IMR-90 (cell line): ENCODE measurements around the gene RAD51AP2. TPM values are rescaled to one million over a fixed set of nuclear protein-coding genes. Genes with fewer than 3 reads are reported as not detected.

Experiments
- ATAC-seq: fragments of 200-7000 bp; cut with Tn5 transposase; 2 replicates; pipeline ENCODE4 v1.9.1; 2020; ENCODE audit warnings: low read depth, mild to moderate bottlenecking, moderate library complexity
- BruUV-seq: library from RNA; stranded (reverse); fragments of 400-500 nt; replicated peaks from 2 replicates; lab custom pipeline; 2021; lab: Mats Ljungman, UMichigan
- CTCF ChIA-PET: fragments of 300-600 bp; formaldehyde crosslinking; extraction: SDS; loops from one replicate; lab custom pipeline; 2021; ENCODE audit warnings: antibody characterized with exemption; lab: Yijun Ruan, JAX
- POLR2A ChIA-PET: fragments of 300-600 bp; sonication (Branson Sonifier 250); formaldehyde crosslinking; loops from one replicate; lab custom pipeline; 2022; ENCODE audit warnings: antibody characterized with exemption; ENCODE audit not compliant: unreplicated experiment; lab: Charles Lee
- DNase-seq: peaks from one replicate; pipeline ENCODE4 v3.0.0; 2013
- H2AFZ ChIP-seq: replicated peaks from 2 replicates; pipeline ENCODE3; 2013; ENCODE audit warnings: low read length, mild to moderate bottlenecking; ENCODE audit not compliant: poor library complexity
- H2AK5ac ChIP-seq: 2 replicates; pipeline ENCODE4 v1.6.1; 2013; ENCODE audit warnings: low read depth, low read length, inconsistent platforms
- H2AK9ac ChIP-seq: replicated peaks from 2 replicates; pipeline ENCODE3; 2013; ENCODE audit warnings: mild to moderate bottlenecking, low read depth, low read length, moderate library complexity; ENCODE audit not compliant: poor library complexity
- H2BK120ac ChIP-seq: 2 replicates; pipeline ENCODE4 v1.6.1; 2013; ENCODE audit warnings: low read depth, low read length, inconsistent platforms
- H2BK15ac ChIP-seq: 3 replicates; pipeline ENCODE4 v1.6.1; 2013; ENCODE audit warnings: low read depth, low read length, inconsistent platforms
- H2BK20ac ChIP-seq: 2 replicates; pipeline ENCODE4 v1.6.1; 2013; ENCODE audit warnings: low read depth, mild to moderate bottlenecking, inconsistent platforms, low read length, moderate library complexity
- H2BK5ac ChIP-seq: 2 replicates; pipeline ENCODE4 v1.6.1; 2013; ENCODE audit warnings: mild to moderate bottlenecking, low read depth, low read length, inconsistent platforms; ENCODE audit not compliant: poor library complexity, severe bottlenecking
- H3K14ac ChIP-seq: replicated peaks from 2 replicates; pipeline ENCODE4 v1.6.1; 2013; ENCODE audit warnings: low read depth, low read length, inconsistent platforms
- H3K18ac ChIP-seq: 2 replicates; pipeline ENCODE4 v1.6.1; 2013; ENCODE audit warnings: low read depth, low read length, control low read depth
- H3K23ac ChIP-seq: 2 replicates; pipeline ENCODE4 v1.6.1; 2013; ENCODE audit warnings: low read depth, low read length, inconsistent platforms
- H3K27ac ChIP-seq: 2 replicates; pipeline ENCODE4 v1.5.1; 2013; ENCODE audit warnings: mild to moderate bottlenecking, control low read depth, low read length; ENCODE audit not compliant: insufficient read depth
- H3K27me3 ChIP-seq: 2 replicates; pipeline ENCODE4 v1.6.1; 2013; ENCODE audit warnings: low read length; ENCODE audit not compliant: control insufficient read depth, insufficient read depth
- H3K36me3 ChIP-seq: 2 replicates; pipeline ENCODE4 v1.6.1; 2013; ENCODE audit warnings: low read length, mixed read lengths; ENCODE audit not compliant: control insufficient read depth, insufficient read depth
- H3K4ac ChIP-seq: 2 replicates; pipeline ENCODE4 v1.6.1; 2013; ENCODE audit warnings: low read depth, low read length, inconsistent platforms
- H3K4me1 ChIP-seq: 2 replicates; pipeline ENCODE4 v1.6.1; 2013; ENCODE audit warnings: low read length, mixed read lengths; ENCODE audit not compliant: control insufficient read depth, insufficient read depth
- H3K4me2 ChIP-seq: 2 replicates; pipeline ENCODE4 v1.6.1; 2013; ENCODE audit warnings: low read depth, mild to moderate bottlenecking, control low read depth, low read length, moderate library complexity
- H3K4me3 ChIP-seq: 2 replicates; pipeline ENCODE4 v1.5.1; 2013; ENCODE audit warnings: low read depth, mild to moderate bottlenecking, control low read depth, low read length, moderate library complexity; ENCODE audit not compliant: insufficient read depth
- H3K56ac ChIP-seq: 2 replicates; pipeline ENCODE4 v1.6.1; 2013; ENCODE audit warnings: low read length, inconsistent platforms; ENCODE audit not compliant: insufficient read depth; ENCODE audit errors: extremely low read depth
- H3K79me1 ChIP-seq, 2 experiments: 2 replicates each; pipeline ENCODE4 v1.6.1; 2013; ENCODE audit warnings: low read length in 2 of 2, inconsistent platforms in 1 of 2, low read depth in 1 of 2
- H3K9ac ChIP-seq: 2 replicates; pipeline ENCODE4 v1.6.1; 2013; ENCODE audit warnings: low read depth, low read length, control low read depth
- H3K9me1 ChIP-seq: 2 replicates; pipeline ENCODE4 v1.6.1; 2013; ENCODE audit warnings: low read length, inconsistent platforms; ENCODE audit not compliant: insufficient read depth
- H3K9me3 ChIP-seq: 2 replicates; pipeline ENCODE4 v1.6.1; 2013; ENCODE audit warnings: low read length; ENCODE audit not compliant: control insufficient read depth, insufficient read depth
- H4K20me1 ChIP-seq: 2 replicates; pipeline ENCODE4 v1.6.1; 2013; ENCODE audit warnings: low read length, inconsistent platforms; ENCODE audit not compliant: insufficient read depth
- H4K5ac ChIP-seq: 2 replicates; pipeline ENCODE4 v1.6.1; 2013; ENCODE audit warnings: mild to moderate bottlenecking, low read depth, low read length, control low read depth
- H4K8ac ChIP-seq, 2 experiments: 2 replicates each; pipeline ENCODE4 v1.6.1; 2013; ENCODE audit warnings: low read depth in 2 of 2, low read length in 2 of 2, control low read depth in 1 of 2, inconsistent platforms in 1 of 2
- H4K91ac ChIP-seq: 2 replicates; pipeline ENCODE4 v1.6.1; 2013; ENCODE audit warnings: low read depth, low read length, inconsistent platforms; ENCODE audit not compliant: insufficient read depth
- BHLHE40 ChIP-seq: fragments of 150-350 bp; IDR thresholded peaks from 2 replicates; pipeline ENCODE4 v1.6.1; 2016; ENCODE audit warnings: mild to moderate bottlenecking, low read depth, low read length
- CEBPB ChIP-seq: IDR thresholded peaks from 2 replicates; pipeline ENCODE4 v1.6.1; 2012; ENCODE audit warnings: low read depth, low read length, improper control_type of control experiment
- CHD1 ChIP-seq: IDR thresholded peaks from 2 replicates; pipeline ENCODE4 v1.6.1; 2012; ENCODE audit warnings: low read depth, low read length, improper control_type of control experiment
- CTCF ChIP-seq: conservative IDR thresholded peaks from 2 replicates; pipeline ENCODE4 v1.5.1; 2012; ENCODE audit warnings: mild to moderate bottlenecking, low read depth, low read length, improper control_type of control experiment
- FOS ChIP-seq: fragments of 150-350 bp; IDR thresholded peaks from 2 replicates; pipeline ENCODE4 v1.6.1; 2016; ENCODE audit warnings: low read depth, low read length
- MAFK ChIP-seq: IDR thresholded peaks from 2 replicates; pipeline ENCODE4 v1.6.1; 2012; ENCODE audit warnings: low read depth, low read length, improper control_type of control experiment
- MAZ ChIP-seq: IDR thresholded peaks from 2 replicates; pipeline ENCODE4 v1.6.1; 2012; ENCODE audit warnings: low read depth, mild to moderate bottlenecking, low read length, improper control_type of control experiment, moderate library complexity, borderline replicate concordance
- MXI1 ChIP-seq: IDR thresholded peaks from 2 replicates; pipeline ENCODE4 v1.6.1; 2012; ENCODE audit warnings: low read depth, mild to moderate bottlenecking, low read length, moderate library complexity, borderline replicate concordance
- NFE2L2 ChIP-seq: fragments of 150-350 bp; IDR thresholded peaks from 2 replicates; pipeline ENCODE4 v1.6.1; 2016; ENCODE audit warnings: low read depth, mild to moderate bottlenecking, low read length
- POLR2A ChIP-seq: IDR thresholded peaks from 2 replicates; pipeline ENCODE4 v1.6.1; 2012; ENCODE audit warnings: mild to moderate bottlenecking, low read depth, low read length
- RAD21 ChIP-seq: IDR thresholded peaks from 2 replicates; pipeline ENCODE4 v1.6.1; 2012; ENCODE audit warnings: low read length, improper control_type of control experiment
- RCOR1 ChIP-seq: IDR thresholded peaks from 2 replicates; pipeline ENCODE4 v1.6.1; 2012; ENCODE audit warnings: mild to moderate bottlenecking, low read length, improper control_type of control experiment; ENCODE audit not compliant: insufficient replicate concordance
- RFX5 ChIP-seq: IDR thresholded peaks from 2 replicates; pipeline ENCODE4 v1.8.0; 2012; ENCODE audit warnings: low read depth, mild to moderate bottlenecking, low read length, moderate library complexity
- SMC3 ChIP-seq: fragments of 150-350 bp; IDR thresholded peaks from 2 replicates; pipeline ENCODE4 v1.6.1; 2016; ENCODE audit warnings: low read depth, mild to moderate bottlenecking, antibody characterized with exemption, low read length, moderate library complexity
- USF2 ChIP-seq: fragments of 150-350 bp; IDR thresholded peaks from 2 replicates; pipeline ENCODE4 v1.6.1; 2017; ENCODE audit warnings: mild to moderate bottlenecking, antibody characterized with exemption, low read length, low read depth
- WGBS, 2 experiments: methylation state at CpG; one replicate each; pipeline versions ENCODE4 v1.1.5 to v1.1.7; 2013; ENCODE audit warnings: missing lambda C conversion rate in 2 of 2; ENCODE audit not compliant: insufficient read length in 1 of 2; ENCODE audit errors: extremely low coverage in 2 of 2; 5-methylcytosine and 5-hydroxymethylcytosine counted together
- dilution Hi-C: fragments of 300-500 bp; cut with HindIII; formaldehyde crosslinking; loops from one replicate; pipeline ENCODE4 v1.14.3; 2018; ENCODE audit warnings: low sequenced_read_pairs; ENCODE audit not compliant: unreplicated experiment
- in situ Hi-C: fragments of 300-500 bp; cut with MboI; formaldehyde crosslinking; loops from 3 replicates; pipeline ENCODE4 v1.14.3; 2019; ENCODE audit warnings: low sequenced_read_pairs, inconsistent platforms, mixed read lengths
- intact Hi-C: fragments of 100-400 bp; cut with micrococcal nuclease; formaldehyde crosslinking; loops from 2 replicates; pipeline ENCODE4 v1.10.0; 2022
- polyA plus RNA-seq, 3 experiments: library from polyadenylated mRNA; depleted of rRNA; stranded (reverse); fragments of >200 nt; gene quantifications; 2 replicates each; pipeline ENCODE4 v1.2.3, GENCODE V29; 2012; ENCODE audit warnings: low replicate concordance in 1 of 3
- total RNA-seq: library from RNA; depleted of rRNA; stranded (reverse); fragments of >200 nt; gene quantifications from 2 replicates; pipeline ENCODE4 v1.2.3, GENCODE V29; 2012
- TF ChIP-seq, protein P1 (sequence below): fragments of 150-350 bp; IDR thresholded peaks from 2 replicates; pipeline ENCODE4 v1.6.1; 2016; ENCODE audit warnings: low read depth, mild to moderate bottlenecking, low read length, moderate library complexity, borderline replicate concordance

RAD51AP2 gene
- total and polyA plus RNA-seq, 2 of the 4 experiments (the other 2 are of a cell fraction): not detected

DNA sequence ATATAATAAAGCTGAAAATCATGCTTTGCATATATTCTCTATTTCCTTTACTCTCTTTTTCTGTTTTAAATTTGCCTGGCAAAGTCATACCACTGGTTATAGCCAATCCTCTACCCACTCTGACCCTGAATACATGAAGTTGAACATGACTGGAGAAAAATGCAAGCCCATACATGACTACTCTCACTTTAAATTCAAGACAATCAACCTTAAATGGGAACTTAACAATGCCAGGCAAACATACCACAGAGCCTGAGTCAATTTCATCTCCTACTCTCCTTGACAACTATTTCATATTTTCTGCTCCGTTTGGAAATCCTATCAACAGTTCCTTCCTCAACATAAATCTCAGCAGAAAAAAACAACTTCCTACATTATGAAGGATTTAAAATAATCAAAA, 22.6 kb downstream of the RAD51AP2 start:
- no peak overlapping the region for H2BK5ac ChIP-seq
- no peak overlapping the region for H3K14ac ChIP-seq
- no peak overlapping the region for H2AK5ac ChIP-seq
- no peaks in the 10 kb centered on the region for H3K4me1 ChIP-seq
- no peak for ATAC-seq
- no peak overlapping the region for H4K5ac ChIP-seq
- no peak overlapping the region for H3K4me3 ChIP-seq
- H3K23ac ChIP-seq: no peak overlapping the region
- no peak overlapping the region for H3K18ac ChIP-seq
- no peak overlapping the region for H3K4ac ChIP-seq
- H2BK15ac ChIP-seq: no peak overlapping the region
- TF ChIP-seq SMC3: no peak
- TF ChIP-seq CHD1: no peak
- TF ChIP-seq BHLHE40: no peak
- no peak for TF ChIP-seq MAZ
- TF ChIP-seq, protein P1, sequence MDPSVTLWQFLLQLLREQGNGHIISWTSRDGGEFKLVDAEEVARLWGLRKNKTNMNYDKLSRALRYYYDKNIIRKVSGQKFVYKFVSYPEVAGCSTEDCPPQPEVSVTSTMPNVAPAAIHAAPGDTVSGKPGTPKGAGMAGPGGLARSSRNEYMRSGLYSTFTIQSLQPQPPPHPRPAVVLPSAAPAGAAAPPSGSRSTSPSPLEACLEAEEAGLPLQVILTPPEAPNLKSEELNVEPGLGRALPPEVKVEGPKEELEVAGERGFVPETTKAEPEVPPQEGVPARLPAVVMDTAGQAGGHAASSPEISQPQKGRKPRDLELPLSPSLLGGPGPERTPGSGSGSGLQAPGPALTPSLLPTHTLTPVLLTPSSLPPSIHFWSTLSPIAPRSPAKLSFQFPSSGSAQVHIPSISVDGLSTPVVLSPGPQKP: no peak
- no peak for TF ChIP-seq POLR2A
- TF ChIP-seq CEBPB: no peak
- no peak for TF ChIP-seq MAFK
- no peak for TF ChIP-seq RAD21
- no peak for TF ChIP-seq USF2
- TF ChIP-seq RFX5: no peak
- no peak for TF ChIP-seq NFE2L2
- no peak for TF ChIP-seq RCOR1
- TF ChIP-seq CTCF: no peak
- no peak for TF ChIP-seq MXI1
- TF ChIP-seq FOS: no peak
- H2AFZ ChIP-seq: no peak overlapping the region
- H4K20me1 ChIP-seq: no peaks in the 10 kb centered on the region
- dilution Hi-C loops (no loop called here), intact Hi-C loops (no loop called here), in situ Hi-C loops (no loop called here)
- no peaks in the 10 kb centered on the region for H3K9me3 ChIP-seq
- H3K56ac ChIP-seq: no peak overlapping the region
- no TSS peak for BruUV-seq
- no peak overlapping the region for H2BK120ac ChIP-seq
- H2BK20ac ChIP-seq: no peak overlapping the region
- no peaks in the 10 kb centered on the region for H3K79me1 ChIP-seq
- ChIA-PET CTCF (no interaction called here), POLR2A (no interaction called here)
- H3K9ac ChIP-seq: no peak overlapping the region
- DNase-seq: no peak
- no peak overlapping the region for H4K8ac ChIP-seq
- no peak overlapping the region for H3K4me2 ChIP-seq
- no peak overlapping the region for H3K27ac ChIP-seq
- H2AK9ac ChIP-seq: no peak overlapping the region
- H3K9me1 ChIP-seq: no peaks in the 10 kb centered on the region
- no CpG with 5 or more reads among the region's 1 CpG for WGBS, 2 experiments
- H3K27me3 ChIP-seq: no peaks in the 10 kb centered on the region
- no peaks in the 10 kb centered on the region for H3K36me3 ChIP-seq
- no peak overlapping the region for H4K91ac ChIP-seq
